ENCODE results near the gene CLMN.

Gene CLMN, protein sequence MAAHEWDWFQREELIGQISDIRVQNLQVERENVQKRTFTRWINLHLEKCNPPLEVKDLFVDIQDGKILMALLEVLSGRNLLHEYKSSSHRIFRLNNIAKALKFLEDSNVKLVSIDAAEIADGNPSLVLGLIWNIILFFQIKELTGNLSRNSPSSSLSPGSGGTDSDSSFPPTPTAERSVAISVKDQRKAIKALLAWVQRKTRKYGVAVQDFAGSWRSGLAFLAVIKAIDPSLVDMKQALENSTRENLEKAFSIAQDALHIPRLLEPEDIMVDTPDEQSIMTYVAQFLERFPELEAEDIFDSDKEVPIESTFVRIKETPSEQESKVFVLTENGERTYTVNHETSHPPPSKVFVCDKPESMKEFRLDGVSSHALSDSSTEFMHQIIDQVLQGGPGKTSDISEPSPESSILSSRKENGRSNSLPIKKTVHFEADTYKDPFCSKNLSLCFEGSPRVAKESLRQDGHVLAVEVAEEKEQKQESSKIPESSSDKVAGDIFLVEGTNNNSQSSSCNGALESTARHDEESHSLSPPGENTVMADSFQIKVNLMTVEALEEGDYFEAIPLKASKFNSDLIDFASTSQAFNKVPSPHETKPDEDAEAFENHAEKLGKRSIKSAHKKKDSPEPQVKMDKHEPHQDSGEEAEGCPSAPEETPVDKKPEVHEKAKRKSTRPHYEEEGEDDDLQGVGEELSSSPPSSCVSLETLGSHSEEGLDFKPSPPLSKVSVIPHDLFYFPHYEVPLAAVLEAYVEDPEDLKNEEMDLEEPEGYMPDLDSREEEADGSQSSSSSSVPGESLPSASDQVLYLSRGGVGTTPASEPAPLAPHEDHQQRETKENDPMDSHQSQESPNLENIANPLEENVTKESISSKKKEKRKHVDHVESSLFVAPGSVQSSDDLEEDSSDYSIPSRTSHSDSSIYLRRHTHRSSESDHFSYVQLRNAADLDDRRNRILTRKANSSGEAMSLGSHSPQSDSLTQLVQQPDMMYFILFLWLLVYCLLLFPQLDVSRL

DNA sequence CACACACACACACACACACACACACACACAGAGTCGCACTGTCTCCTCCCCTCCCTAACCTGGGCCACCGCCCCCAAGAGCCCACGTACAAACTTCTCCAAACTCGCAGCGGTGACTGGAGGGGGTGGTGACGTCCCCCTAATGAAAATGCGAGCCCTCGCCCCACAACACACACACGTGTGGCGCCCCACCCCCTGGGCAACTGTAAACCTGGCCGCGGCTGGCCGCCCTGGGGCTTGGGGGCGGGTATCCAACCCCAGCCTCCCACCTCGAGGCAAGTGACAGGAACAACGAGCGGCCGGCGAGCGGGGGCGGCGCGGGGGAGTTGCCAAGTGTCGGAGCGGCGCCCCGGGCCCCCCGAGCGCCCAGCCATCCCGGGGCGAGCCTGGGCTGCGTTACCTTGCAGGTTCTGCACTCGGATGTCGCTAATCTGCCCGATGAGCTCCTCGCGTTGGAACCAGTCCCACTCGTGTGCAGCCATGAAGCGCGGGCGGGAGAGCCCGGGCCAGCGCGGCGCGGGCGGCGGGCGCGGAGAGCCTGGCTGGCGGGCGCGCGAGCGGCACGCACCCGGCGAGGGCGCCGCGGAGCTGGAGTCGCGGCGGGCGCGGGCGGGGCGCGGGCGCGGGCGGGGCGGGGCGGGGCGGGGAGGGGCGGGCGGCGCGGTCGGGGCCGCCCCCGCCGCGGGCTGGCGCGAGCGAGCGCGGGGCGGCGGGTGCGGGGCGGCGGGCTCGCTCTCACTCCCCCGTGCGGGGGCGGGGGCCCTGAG, at the start of gene CLMN:
Gene CLMN, minus strand, starts transcription at position 597 of the 766 bp plus-strand sequence. Its CDS starts 116 bp downstream, at position 481.
- DNase-seq (ENCODE audit: low read depth) = no peak

DNA sequence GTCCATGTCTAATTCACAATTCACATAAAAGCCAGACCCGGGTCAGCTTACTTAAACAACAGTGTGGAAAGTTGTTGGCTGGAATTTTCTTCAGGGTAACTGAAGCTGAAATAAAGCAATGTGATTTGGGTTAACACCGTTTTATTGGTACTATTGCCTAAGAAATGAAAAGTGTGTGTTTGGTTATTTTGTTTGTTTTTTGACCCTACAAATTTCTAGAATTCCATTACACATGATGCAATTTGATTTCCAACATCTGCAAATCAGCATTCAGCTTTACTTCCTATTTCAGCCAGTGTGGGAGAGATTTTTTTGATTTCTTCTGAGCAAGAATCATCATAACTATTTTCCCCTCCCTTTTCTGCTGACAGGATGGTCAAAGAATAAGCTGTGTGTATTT, 45.7 kb upstream of the CLMN start:
- DNase-seq (ENCODE audit: low read depth) = no peak

DNA sequence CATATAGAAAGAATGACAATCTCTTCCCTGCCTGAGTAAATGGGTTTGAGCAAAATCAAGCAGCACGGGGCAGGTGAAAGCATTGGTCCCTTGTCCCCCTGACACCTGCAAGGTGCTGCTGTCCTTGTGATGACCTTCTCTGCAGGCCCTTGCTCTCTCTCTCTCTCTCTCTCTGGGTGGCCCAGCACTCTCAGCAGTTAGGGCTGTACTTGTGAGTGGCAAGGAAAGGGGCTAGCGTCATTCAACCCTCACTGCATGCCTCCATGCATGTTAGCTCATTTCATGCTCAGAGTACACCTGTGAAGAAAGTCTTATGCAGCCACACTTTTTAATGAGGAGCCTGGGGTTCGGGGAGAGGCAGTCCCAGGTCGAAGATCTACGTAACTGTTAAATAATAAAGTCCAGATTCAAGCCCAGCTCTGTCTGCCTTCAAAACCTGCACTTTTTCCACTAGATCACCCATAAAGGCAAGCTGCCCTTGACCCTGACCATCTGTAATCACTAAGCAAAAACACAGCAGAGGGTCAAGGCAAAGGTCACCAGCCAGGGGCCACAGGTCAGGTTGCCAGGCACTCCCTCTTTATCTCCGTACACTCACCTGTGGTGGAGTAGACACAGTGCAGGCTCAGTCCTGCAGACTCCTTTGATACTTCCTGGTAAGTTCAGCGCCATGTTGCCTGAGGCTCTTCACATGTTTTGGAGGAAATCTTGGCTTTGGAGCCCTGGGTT, 44.9 kb upstream of the CLMN start:
- no peak for DNase-seq (ENCODE audit: low read depth)

DNA sequence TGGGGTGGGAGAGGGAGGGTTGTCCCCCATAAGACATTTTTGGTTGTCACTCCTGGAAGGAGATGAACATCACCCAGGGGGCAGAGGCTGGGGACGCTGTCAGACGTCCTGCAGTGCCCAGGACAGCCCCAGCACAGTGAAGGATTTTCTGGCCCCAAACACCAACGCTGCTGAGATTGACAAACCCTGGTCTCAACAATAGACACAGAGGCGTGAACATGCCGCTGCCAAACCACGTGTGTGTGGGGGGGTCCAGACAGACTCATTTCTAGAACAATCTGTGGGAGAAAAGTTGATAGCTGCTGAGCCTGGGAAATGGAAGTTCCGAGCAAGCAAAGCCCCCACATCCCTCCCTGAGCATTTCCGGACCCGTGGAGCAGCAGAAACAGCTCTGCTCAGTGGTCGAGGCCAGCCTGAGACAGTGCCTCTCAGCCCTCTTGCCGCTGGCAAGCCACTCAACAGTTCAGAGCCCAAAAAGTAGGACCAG, 43.8 kb upstream of the CLMN start:
- no peak for DNase-seq (ENCODE audit: low read depth)

DNA sequence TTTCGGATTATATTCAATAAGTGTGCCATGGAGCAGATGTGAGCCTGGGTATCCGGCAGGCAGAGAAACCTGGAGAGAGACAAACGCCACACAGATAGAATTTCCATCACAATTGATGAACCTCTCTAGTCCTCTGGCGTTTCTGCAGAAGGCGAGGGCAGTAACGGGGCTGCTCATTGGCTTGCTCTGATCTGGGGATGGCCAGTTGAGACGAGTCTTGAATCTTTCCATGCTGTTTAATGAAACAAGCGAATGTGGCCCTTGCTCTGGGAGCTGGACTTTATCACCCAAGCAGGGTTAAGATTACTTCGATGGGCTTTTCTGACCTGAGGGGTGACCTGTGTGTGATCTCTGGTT, 42.4 kb upstream of the CLMN start:
- DNase-seq (ENCODE audit: low read depth) = no peak

DNA sequence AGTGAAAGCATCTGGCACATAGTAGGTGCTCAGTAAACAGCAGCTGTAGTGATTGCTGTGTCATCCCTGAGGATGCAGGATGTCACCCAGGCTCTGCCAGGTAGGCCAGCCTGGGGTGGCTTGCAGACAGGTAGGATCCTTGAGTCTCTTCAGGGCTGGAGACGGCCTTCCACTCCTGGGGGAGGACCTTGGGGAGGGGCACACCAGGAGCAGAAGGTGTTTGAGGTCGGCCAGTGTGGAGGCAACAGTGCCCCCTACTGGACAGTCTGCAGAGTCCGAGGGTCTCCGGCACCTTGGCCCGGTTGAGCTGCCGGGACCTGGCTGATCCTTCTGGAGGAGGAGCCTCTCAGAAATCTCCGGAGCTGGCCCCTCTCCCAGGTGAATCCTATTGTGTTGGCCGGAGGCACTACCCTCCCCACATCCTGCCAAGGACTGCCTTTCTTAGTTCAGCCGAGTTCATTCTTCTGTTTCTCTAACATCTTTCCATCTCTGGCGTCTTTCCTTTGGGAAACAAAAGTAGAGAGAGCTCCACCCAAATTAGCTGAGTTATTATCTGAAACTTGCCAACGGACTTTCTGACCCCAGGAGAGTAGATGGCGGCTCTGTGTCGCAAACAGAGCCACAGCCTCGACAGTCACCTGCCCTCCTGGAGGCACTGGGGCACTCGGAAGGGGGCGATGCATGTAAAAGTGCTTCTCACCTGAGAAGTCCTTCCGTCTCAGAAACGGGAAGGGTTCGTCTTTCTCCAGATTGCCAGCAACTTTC, 41.8 kb upstream of the CLMN start:
- no peak for DNase-seq (ENCODE audit: low read depth)

DNA sequence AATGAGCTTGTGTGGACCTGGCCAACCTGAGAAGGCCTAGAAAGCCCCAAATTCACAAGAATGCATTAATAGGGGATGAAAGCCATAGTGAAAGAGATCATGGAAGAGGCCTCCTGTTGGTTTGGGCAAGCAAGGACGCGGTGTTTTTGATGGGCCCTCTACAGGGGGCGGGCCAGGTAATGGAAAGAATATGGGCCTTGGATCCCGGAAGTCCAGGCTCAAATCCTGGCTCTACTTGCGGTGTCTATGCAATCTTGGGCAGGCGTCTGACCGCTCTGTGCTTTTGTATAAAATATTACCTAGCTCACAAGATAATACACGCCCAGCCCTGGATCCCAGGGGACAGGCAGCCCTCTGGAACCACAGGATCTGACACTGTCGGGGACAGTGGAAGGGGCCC, 41.1 kb upstream of the CLMN start:
- DNase-seq (ENCODE audit: low read depth) = no peak

DNA sequence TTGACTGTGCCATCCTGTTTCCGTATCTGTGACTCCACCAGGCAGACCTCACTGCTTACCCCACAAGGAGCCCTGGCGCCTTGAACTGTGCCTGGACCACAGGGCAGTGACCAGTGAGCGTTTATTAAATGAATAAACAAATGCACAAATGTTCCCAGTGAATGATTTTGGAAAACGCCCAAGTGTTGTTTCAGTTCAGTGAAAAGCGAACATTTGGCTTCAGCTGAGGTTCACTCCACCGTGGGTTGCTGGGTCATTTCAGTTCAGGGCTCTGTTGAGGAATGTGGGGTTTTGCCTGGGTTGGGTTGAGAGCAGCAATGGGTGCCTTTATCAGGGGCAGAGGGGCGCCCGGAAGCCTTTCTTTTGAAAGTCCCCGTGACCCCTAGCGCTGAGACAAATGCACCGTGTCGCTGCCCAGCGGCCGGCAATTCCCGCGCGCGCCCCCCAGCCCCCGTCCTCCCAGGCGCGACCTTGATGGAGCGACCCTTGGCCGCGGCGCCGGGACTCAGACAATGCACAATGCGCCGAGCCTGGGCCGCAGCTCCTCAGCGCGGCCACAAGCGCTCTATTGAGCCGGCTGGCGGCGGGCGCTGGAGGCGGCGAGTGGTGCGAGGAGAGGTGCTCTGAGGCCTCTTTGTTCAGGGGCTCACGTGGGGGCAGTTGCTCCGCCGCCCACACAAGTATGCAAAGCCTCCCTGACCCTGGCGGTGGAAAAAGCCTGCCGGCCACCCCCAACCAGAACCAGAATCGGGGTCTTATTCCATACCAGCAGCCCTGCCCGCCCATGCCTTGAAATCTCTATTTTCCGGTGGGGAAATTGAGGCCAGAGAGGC, 40.5 kb upstream of the CLMN start:
- no peak for DNase-seq (ENCODE audit: low read depth)

DNA sequence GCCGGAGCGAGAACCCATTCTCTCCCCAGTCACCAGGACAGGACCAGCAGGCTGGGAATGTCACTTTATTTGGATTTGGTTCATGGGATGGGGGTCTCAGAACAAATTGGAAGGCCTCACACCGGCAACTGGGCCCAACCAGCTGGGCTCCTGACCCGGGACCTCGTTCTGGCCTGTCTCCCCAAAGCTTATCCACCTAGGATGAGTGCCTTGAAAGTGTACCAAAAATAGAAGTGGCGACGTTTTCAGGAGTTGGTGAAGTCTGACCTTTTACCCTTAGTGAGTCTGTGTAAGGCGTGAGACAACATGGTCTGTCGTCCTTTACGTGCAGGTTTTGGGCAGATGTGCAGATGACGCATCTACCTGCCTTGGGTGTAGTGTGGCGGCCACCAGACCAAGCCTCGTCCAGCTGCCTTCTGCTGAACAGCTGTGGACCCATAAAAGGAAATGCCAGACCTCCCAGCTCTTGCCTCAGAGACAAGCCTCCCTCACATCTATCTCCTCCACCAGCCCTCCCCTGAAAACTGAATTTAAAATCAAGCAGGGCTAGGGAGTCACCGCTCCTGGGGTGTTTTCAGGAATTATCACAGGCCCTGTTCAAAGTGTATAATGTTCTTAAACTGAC, 36.6 kb upstream of the CLMN start:
- no peak for DNase-seq (ENCODE audit: low read depth)

DNA sequence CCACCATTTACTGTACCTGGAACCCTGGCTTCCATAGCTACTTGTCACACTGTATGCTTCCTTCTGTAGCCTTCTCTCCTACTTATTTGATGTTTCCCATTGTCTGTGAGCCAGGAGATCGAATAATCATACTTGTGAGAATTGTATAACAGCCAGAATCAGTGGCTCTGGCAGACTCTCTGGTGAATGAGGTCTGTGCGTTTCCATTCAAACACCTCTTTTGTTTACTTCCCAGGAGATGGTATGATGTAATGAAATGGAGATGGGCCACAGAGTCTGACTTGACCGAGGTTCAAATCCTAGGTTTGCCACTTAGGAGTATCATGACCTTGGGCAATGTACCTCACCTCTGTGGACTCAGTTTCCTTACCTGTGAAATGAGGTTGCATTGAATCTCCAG, 35.7 kb upstream of the CLMN start:
- DNase-seq (ENCODE audit: low read depth) = no peak

DNA sequence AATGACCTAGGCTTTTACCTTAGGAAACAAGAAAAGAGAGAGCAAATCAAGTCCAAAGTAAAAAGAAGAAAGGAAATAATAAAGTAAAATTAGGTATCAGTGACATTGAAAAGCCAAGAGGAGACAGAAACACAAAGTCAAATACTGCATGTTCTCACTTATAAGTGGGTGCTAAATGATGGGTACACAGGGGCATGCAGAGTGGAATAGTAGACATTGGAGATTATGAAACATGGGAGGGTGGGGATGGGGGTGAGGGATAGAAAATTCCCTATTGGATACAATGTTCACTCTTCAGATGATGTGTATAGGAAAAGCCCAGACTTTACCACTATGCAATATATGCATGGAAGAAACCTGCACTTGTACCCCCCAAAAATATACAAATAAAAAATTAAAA, 35.1 kb upstream of the CLMN start:
- DNase-seq (ENCODE audit: low read depth) = no peak

DNA sequence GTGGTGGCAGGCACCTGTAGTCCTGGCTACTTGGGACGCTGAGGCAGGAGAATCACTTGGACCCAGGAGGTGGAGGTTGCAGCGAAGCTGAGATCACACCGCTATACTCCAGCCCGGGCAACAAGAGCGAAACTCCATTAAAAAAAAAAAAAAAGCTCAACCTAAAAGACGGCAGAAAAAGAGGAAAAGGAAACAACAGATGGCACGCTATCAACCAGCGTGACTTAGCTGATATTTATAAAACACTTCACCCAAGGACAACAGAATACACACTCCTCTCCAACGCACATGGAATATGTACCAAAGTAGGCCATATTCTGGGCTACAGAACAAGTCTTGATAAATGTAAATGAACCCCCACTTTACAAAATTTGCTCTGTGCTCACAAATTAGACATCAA, 34.0 kb upstream of the CLMN start:
- DNase-seq (ENCODE audit: low read depth) = no peak

DNA sequence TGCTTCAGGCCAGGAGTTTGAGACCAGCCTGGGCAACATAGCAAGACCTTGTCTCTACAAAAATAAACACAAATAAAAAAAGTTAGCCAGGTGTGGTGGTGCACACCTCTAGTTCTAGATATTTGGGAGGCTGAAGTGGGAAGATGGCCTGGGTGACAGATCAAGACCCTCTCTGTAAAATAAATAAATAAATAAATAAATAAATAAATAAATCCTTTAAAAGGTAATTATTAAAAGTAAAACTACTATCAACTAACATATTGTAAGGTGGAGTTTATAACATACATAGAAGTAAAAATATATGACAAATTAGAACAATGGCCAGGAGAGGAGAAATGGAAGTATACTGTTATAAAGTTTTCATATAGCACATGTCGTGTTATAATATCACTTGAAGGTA, 33.3 kb upstream of the CLMN start:
- no peak for DNase-seq (ENCODE audit: low read depth)

DNA sequence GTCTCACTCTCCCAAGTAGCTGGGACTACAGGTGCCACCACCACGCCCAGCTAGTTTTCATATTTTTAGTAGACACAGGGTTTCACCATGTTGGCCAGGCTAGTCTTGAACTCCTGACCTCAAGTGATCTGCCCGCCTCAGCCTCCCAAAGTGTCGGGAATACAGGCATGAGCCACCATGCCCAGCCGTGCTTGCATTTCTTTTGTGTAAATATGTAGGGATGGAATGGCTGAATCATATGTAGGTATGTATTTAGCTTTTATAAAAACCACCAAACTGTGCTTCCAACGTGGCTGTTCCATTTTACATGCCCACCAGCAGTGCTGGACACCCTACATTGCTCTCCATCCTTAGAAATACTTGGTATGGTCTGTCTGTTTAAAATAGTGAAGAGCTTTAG, 32.8 kb upstream of the CLMN start:
- no peak for DNase-seq (ENCODE audit: low read depth)

DNA sequence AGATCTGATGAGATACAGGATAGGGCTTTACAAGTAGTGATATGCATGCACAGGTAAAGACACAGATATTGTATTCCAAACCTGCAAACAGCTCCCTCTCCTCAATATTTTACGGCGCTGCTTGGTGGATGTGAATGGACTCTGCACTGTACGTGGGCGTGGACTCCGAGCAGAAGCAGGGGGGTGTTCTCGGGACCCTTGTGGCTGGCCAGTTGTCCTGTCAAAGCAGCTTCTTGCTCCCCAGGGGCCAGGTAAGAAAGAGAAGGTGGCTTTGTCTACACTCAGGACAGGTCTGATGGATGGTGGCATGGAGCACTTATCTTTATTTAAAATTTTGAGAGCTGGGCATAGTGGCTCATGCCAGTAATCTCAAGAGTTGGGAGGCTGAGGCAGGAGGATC, 29.5 kb upstream of the CLMN start:
- DNase-seq (ENCODE audit: low read depth) = no peak

DNA sequence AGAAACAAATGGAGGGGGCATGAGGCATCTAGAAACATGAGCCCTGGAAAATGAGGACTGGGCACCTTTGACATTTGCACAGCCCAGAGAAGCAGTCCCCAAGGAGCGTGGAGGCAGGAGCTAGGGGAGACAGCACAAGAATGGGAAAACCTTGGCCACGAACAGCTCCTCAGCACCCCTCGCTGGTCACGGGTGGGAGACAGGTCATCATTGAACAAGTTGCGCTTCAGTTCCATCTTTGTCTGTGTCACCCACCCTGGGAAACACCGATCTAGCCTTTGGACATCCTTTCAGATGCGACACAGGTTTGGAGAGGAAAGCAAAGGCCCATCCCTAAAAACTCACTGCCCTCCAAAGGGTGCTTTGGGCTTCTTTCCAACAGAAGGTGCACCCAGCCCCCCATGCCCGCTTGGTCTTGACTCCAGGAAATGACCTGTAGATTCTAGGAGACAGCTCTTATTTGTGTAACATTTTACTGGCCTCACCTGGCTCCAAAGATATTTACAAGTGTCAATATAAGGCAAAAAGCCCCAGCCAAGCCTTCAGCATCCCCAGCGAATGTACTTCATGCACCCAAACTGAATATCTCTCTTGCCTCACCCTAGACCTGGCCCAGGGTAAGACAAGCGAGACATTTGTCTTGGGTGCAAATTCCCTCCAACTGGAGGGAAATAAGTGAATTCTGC, 28.8 kb upstream of the CLMN start:
- no peak for DNase-seq (ENCODE audit: low read depth)

DNA sequence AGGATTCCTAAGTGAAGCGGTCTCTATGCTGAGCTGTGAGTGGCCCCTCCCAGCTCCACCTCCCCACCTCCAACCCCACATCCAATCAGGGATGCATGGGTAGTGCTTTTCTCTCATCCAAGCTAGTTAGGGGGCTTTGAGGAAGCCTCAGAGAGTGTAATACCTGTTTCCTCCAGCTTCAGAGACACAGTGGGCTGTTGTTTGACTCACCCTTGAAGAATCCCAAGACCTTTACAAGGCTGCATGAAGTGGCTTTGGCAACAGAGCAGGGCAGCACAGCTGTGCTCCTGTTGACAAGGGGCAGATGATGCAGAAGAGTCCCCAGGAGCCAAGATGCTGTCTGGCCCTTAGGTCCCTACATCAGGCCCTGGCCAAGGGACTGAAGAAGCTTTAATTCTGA, 27.1 kb upstream of the CLMN start:
- no peak for DNase-seq (ENCODE audit: low read depth)

DNA sequence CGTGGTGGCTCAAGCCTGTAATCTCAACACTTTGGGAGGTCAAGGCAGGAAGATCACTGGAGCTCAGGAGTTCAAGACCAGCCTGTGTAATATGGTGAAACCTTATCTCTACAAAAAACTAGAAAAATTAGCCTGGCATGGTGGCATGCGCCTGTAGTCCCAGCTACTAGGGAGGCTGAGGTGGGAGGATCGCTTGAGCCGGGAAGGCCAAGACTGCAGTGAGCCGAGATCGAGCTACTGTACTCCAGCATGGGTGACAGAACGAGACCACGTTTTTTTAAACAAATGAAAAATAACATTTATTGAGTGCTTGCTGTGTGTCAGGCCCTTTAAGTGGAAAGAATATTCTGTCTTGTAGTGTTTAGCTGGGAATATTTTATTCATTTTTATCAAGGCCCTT, 26.6 kb upstream of the CLMN start:
- DNase-seq (ENCODE audit: low read depth) = no peak

DNA sequence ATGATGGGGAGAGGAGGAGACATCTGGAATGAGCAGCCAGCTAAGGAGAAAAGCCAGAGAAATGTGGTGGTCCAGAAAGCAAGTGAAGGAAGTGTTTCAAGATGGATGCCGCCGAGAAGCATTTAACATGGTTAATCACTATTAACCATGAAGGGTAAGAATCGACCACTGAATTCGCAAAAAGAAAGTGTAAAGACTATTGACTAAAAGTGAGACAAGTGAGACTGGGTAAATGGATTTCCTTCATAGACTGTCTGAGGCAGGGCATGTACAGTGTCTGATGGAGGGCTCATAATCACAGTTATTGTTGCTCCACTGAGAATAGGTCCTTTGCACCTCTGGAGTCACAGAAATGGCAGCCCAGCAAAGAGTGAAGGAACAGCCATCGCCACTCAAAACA, 25.3 kb upstream of the CLMN start:
- no peak for DNase-seq (ENCODE audit: low read depth)

All from HS-5 (cell line).